Panc1 (cell line): ENCODE results near the gene CACNA1C. TPM values are rescaled to one million over a fixed set of nuclear protein-coding genes. Genes with fewer than 3 reads are reported as not detected.

Experiments used
- ATAC-seq: fragments of 200-7000 bp; cut with Tn5 transposase; 2 replicates; pipeline ENCODE4 v1.9.1; 2020; ENCODE audit warnings: mild to moderate bottlenecking, moderate library complexity
- BruUV-seq: library from RNA; stranded (reverse); fragments of 400-500 nt; replicated peaks from 2 replicates; lab custom pipeline; 2021; lab: Mats Ljungman, UMichigan
- CTCF ChIA-PET: fragments of 300-600 bp; sonication (Branson Sonifier 250); formaldehyde crosslinking; loops from one replicate; lab custom pipeline; 2022; ENCODE audit warnings: antibody characterized with exemption; lab: Charles Lee
- POLR2A ChIA-PET: fragments of 300-600 bp; sonication (Branson Sonifier 250); formaldehyde crosslinking; loops from one replicate; lab custom pipeline; 2022; ENCODE audit warnings: antibody characterized with exemption; lab: Charles Lee
- DNase-seq: peaks from one replicate; pipeline ENCODE4 v3.0.0-alpha.2; 2010; ENCODE audit warnings: low read depth, low spot score
- H3K27ac ChIP-seq: 2 replicates; pipeline ENCODE4 v1.5.1; 2011; ENCODE audit warnings: mild to moderate bottlenecking, low read length, inconsistent platforms
- H3K27me3 ChIP-seq: fragments of 200-500 bp; sonication (Bioruptor generic); 2 replicates; pipeline ENCODE4 v1.6.0; 2014; ENCODE audit warnings: low read length, inconsistent platforms; ENCODE audit not compliant: control insufficient read depth, insufficient read depth
- H3K36me3 ChIP-seq: fragments of 200-500 bp; sonication (Bioruptor generic); 2 replicates; pipeline ENCODE4 v1.5.1; 2014; ENCODE audit warnings: inconsistent platforms, mild to moderate bottlenecking, low read length, moderate library complexity; ENCODE audit not compliant: control insufficient read depth, insufficient read depth
- H3K4me1 ChIP-seq: 2 replicates; pipeline ENCODE4 v1.5.1; 2011; ENCODE audit warnings: inconsistent platforms, mild to moderate bottlenecking, low read length, moderate library complexity; ENCODE audit not compliant: control insufficient read depth, insufficient read depth
- H3K4me3 ChIP-seq, 2 experiments: 2 replicates each; pipeline ENCODE4 v1.5.1; 2011 to 2012; ENCODE audit warnings: low read depth in 2 of 2, low read length in 2 of 2, mild to moderate bottlenecking in 2 of 2, inconsistent platforms in 1 of 2, moderate library complexity in 1 of 2
- H3K9me3 ChIP-seq: fragments of 200-500 bp; sonication (Bioruptor generic); 2 replicates; pipeline ENCODE4 v1.5.1; 2014; ENCODE audit warnings: low read depth, mild to moderate bottlenecking, inconsistent platforms, low read length, moderate library complexity; ENCODE audit not compliant: control insufficient read depth, insufficient read depth
- SIN3A ChIP-seq: IDR thresholded peaks from 2 replicates; pipeline ENCODE4 v1.6.1; 2012; ENCODE audit warnings: low read depth, mild to moderate bottlenecking, low read length, moderate library complexity, borderline replicate concordance; ENCODE audit not compliant: insufficient read depth
- TCF7L2 ChIP-seq: IDR thresholded peaks from 2 replicates; pipeline ENCODE4 v1.6.1; 2011; ENCODE audit warnings: mild to moderate bottlenecking, low read depth, low read length, inconsistent platforms
- in situ Hi-C: cut with HindIII; loops from 2 replicates; pipeline ENCODE4 v1.10.0; 2016; ENCODE audit warnings: low sequenced_read_pairs, low pct_unique_long_range_greater_than_20kb
- intact Hi-C: fragments of 100-400 bp; cut with micrococcal nuclease; formaldehyde crosslinking; loops from one replicate; pipeline ENCODE4 v1.10.0; 2022; ENCODE audit not compliant: unreplicated experiment
- total RNA-seq: library from RNA; stranded (reverse); gene quantifications from one replicate; pipeline ENCODE4 v1.2.1, GENCODE V29; 2021; ENCODE audit not compliant: unreplicated experiment
- TF ChIP-seq, protein P1 (sequence below), 2 experiments: IDR thresholded peaks; 2 replicates each; pipeline ENCODE4 v1.6.1; 2011 to 2012; ENCODE audit warnings: low read depth in 2 of 2, control low read depth in 1 of 2, low read length in 1 of 2, mild to moderate bottlenecking in 1 of 2, moderate library complexity in 1 of 2; ENCODE audit not compliant: insufficient read depth in 1 of 2
- TF ChIP-seq, protein P2 (sequence below): fragments of 450-650 bp; IDR thresholded peaks from 2 replicates; pipeline ENCODE4 v1.5.1; 2017; ENCODE audit warnings: mild to moderate bottlenecking

The CACNA1C gene
- total RNA-seq, 1 experiment from 2014 or later = 0.03 TPM

DNA sequence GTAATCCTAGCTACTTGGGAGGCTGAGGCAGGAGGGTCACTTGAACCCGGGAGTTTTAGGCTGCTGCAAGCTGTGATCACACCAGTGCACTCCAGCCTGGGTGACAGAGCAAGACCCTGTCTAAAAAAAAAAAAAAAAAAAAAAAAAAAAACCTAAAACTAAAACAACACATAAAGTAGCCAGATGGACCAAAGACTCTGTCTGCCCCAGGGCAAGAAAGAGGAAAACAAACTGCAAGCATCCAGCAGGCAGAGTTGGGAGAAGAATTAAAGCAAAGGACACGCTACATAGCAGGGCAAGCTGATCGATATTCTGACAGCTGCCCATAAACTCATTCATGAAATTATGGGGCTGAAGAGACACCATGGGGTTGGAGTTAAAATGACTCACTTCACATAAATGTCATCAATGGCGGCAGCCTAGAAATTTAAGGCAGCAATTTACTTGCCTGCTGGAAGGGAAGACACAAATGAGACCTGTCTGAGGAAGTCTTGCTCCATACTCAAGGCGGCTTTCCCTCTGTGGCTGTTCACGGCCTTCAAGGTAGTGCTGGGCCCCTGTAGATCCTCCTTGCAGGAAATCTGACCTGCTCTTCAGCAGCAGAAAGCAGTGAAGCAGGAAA, 482.9 kb downstream of the CACNA1C start:
- in situ Hi-C loops (no loop called here), intact Hi-C loops (no loop called here)
- POLR2A ChIA-PET = no interaction called here
- DNase-seq (no peak), ATAC-seq (no peak)
- BruUV-seq = no TSS peak
- TF ChIP-seq, protein P1, sequence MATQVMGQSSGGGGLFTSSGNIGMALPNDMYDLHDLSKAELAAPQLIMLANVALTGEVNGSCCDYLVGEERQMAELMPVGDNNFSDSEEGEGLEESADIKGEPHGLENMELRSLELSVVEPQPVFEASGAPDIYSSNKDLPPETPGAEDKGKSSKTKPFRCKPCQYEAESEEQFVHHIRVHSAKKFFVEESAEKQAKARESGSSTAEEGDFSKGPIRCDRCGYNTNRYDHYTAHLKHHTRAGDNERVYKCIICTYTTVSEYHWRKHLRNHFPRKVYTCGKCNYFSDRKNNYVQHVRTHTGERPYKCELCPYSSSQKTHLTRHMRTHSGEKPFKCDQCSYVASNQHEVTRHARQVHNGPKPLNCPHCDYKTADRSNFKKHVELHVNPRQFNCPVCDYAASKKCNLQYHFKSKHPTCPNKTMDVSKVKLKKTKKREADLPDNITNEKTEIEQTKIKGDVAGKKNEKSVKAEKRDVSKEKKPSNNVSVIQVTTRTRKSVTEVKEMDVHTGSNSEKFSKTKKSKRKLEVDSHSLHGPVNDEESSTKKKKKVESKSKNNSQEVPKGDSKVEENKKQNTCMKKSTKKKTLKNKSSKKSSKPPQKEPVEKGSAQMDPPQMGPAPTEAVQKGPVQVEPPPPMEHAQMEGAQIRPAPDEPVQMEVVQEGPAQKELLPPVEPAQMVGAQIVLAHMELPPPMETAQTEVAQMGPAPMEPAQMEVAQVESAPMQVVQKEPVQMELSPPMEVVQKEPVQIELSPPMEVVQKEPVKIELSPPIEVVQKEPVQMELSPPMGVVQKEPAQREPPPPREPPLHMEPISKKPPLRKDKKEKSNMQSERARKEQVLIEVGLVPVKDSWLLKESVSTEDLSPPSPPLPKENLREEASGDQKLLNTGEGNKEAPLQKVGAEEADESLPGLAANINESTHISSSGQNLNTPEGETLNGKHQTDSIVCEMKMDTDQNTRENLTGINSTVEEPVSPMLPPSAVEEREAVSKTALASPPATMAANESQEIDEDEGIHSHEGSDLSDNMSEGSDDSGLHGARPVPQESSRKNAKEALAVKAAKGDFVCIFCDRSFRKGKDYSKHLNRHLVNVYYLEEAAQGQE (IDR thresholded peaks at IDR 0.05; ENCODE audit: insufficient read depth in 1 of 2, low read depth in 2 of 2, low read length in 1 of 2) = no peak
- H3K27me3 ChIP-seq = no peaks in the 10 kb centered on the region
- H3K36me3 ChIP-seq = no peaks in the 10 kb centered on the region
- no peaks in the 10 kb centered on the region for H3K4me1 ChIP-seq
- no peaks in the 10 kb centered on the region for H3K9me3 ChIP-seq
- no peak overlapping the region for H3K27ac ChIP-seq
- CTCF ChIA-PET = no interaction called here
- no peak overlapping the region for H3K4me3 ChIP-seq

DNA sequence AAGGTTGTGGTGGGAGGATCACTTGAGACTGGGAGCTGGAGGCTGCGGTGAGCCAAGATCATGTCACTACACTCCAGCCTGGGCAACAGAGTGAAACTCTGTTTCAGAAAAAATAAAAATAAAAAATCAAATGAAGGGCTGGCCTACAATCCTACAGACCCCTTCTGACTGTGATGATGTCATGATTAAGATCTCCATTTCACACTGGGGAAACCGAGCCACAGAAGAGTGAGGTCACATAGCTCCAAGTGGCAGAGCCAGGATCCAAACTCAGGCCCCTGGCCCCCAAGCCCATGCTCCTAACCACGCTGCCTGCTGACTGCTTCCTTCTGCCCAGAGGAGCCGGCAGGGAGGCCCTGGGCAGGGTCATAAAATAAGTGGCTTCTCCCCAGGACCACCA, 483.9 kb downstream of the CACNA1C start:
- no peak overlapping the region for H3K4me3 ChIP-seq
- POLR2A ChIA-PET = no interaction called here

More for the DNA sequence above, 483.9 kb downstream of the CACNA1C start:
- intact Hi-C loops = no loop called here
- in situ Hi-C loops = no loop called here
- no peaks in the 10 kb centered on the region for H3K9me3 ChIP-seq
- no peaks in the 10 kb centered on the region for H3K36me3 ChIP-seq
- H3K27me3 ChIP-seq = no peaks in the 10 kb centered on the region
- ATAC-seq (no peak), DNase-seq (no peak)
- no peaks in the 10 kb centered on the region for H3K4me1 ChIP-seq
- CTCF ChIA-PET = no interaction called here
- BruUV-seq = no TSS peak
- no peak overlapping the region for H3K27ac ChIP-seq
- TF ChIP-seq, protein P1 (IDR thresholded peaks at IDR 0.05; ENCODE audit: insufficient read depth in 1 of 2, low read depth in 2 of 2, low read length in 1 of 2) = no peak
- TF ChIP-seq, protein P2, sequence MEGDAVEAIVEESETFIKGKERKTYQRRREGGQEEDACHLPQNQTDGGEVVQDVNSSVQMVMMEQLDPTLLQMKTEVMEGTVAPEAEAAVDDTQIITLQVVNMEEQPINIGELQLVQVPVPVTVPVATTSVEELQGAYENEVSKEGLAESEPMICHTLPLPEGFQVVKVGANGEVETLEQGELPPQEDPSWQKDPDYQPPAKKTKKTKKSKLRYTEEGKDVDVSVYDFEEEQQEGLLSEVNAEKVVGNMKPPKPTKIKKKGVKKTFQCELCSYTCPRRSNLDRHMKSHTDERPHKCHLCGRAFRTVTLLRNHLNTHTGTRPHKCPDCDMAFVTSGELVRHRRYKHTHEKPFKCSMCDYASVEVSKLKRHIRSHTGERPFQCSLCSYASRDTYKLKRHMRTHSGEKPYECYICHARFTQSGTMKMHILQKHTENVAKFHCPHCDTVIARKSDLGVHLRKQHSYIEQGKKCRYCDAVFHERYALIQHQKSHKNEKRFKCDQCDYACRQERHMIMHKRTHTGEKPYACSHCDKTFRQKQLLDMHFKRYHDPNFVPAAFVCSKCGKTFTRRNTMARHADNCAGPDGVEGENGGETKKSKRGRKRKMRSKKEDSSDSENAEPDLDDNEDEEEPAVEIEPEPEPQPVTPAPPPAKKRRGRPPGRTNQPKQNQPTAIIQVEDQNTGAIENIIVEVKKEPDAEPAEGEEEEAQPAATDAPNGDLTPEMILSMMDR = no peak
- no peak for TF ChIP-seq SIN3A
- TF ChIP-seq TCF7L2 = no peak
